Pancreas (tissue), 10 donors: ENCODE data around the gene NRSN2. TPM values are rescaled to one million over a fixed set of nuclear protein-coding genes. Genes with fewer than 3 reads are reported as not detected.
"Not testable (repeated sequence)": the region's sequence is repeated elsewhere in the genome, so short reads cannot be mapped to it uniquely, and the experiment has no call there.

Source experiments
- ATAC-seq, 4 donors: fragments of 200-7000 bp; cut with Tn5 transposase; one replicate each; pipeline versions ENCODE4 v1.8.0 to v1.9.1; 2020; ENCODE audit warnings: mild to moderate bottlenecking in 4 of 4, moderate library complexity in 4 of 4
- DNase-seq, 6 donors: peaks; one replicate each; pipeline ENCODE4 v3.0.0-alpha.2; 2020
- FAIRE-seq: peaks from 2 replicates; lab custom pipeline; 2012; peaks lifted over from hg19 to GRCh38; lab: Jason Lieb, UNC
- H3K27ac ChIP-seq, 4 donors: fragments of 200-600 bp; sonication (generic); 1 replicate in 3 of 4; 2 replicates in 1 of 4; pipeline versions ENCODE4 v1.5.0 to v1.8.0; 2020
- H3K27me3 ChIP-seq, 4 donors: fragments of 200-600 bp; one replicate each; pipeline ENCODE4 v1.8.0; 2021
- H3K36me3 ChIP-seq, 3 donors: fragments of 200-600 bp; sonication (generic) in 1 of 3; one replicate each; pipeline versions ENCODE4 v1.5.0 to v1.8.0; 2020 to 2021
- H3K4me1 ChIP-seq, 3 donors: fragments of 200-600 bp; one replicate each; pipeline ENCODE4 v1.8.0; 2021
- H3K4me3 ChIP-seq, 4 donors: fragments of 200-600 bp; sonication (generic) in 2 of 4; one replicate each; pipeline versions ENCODE4 v1.5.0 to v1.8.0; 2020 to 2021
- H3K9me3 ChIP-seq, 4 donors: fragments of 200-600 bp; one replicate each; pipeline ENCODE4 v1.8.0; 2021
- CTCF ChIP-seq, 4 donors: fragments of 200-600 bp; sonication (generic) in 3 of 4; IDR thresholded peaks; one replicate each; pipeline versions ENCODE4 v1.5.0 to v1.8.0; 2021; ENCODE audit warnings: antibody characterized with exemption in 4 of 4
- WGBS, 2 donors: extraction: QIAGEN DNeasy Blood & Tissue Kit; methylation state at CpG; one replicate each; pipeline ENCODE4 v1.1.7; 2013; 5-methylcytosine and 5-hydroxymethylcytosine counted together
- intact Hi-C, 3 donors: fragments of 100-400 bp; cut with DNase I; formaldehyde crosslinking; loops; one replicate each; pipeline versions ENCODE4 v1.11.1 to v1.14.2; 2022
- polyA plus RNA-seq, 2 donors: library from polyadenylated mRNA; stranded (reverse); fragments of 200-250 nt; gene quantifications; one replicate each; pipeline ENCODE4 v1.2.3, GENCODE V29; 2013
- total RNA-seq, 6 donors: library from RNA; stranded (reverse); fragmentation: NEBNext Ultra II Directional in 4 of 6; extraction: Animal tissue kit (Norgen Biotek cat#: 25700) in 4 of 6; gene quantifications; one replicate each; pipeline versions ENCODE4 v1.2.1 to v1.2.4, GENCODE V29; 2021 to 2023
- donor health status: healthy with polysubstance abuse.
- donor health status: DM: no; HTN: no; CAD: no; lungs with moderate emphysema.
- donor health status: DM: no; HTN: no; CAD: no.
- donor health status: control.
- donor health status: control.
- donor health status: Bipolar disorder and iron deficiency.
- donor health status: DM: yes; HTN: yes; CAD: no.
- donor health status: DM: no; HTN: no; CAD: no.
- donor health status: DM: no; HTN: no; CAD: no.
- donor health status: DM: yes; HTN: yes; CAD: no.

Gene NRSN2
- total and polyA plus RNA-seq, 8 donors: 10.7 to 41.3 (median 18.2) TPM

GRCh38 chr20:334578-334977 lies 12.3 kb upstream of the NRSN2 start:
- Histone ChIP-seq H3K27me3 (no peaks in the 10 kb centered on the region), H3K36me3 (no peaks in the 10 kb centered on the region), H3K9me3 (no peaks in the 10 kb centered on the region), H3K27ac (no peak overlapping the region), H3K4me1 (no peaks in the 10 kb centered on the region), H3K4me3 (no peak overlapping the region)
- WGBS, 2 donors: 92 to 99% methylated on average over 7 to 8 of the region's 8 CpGs
- no peak for TF ChIP-seq CTCF (IDR thresholded peaks at IDR 0.05)
- FAIRE-seq (no peak), DNase-seq (no peak), ATAC-seq (no peak)
- intact Hi-C loops: loop anchor here in 1 of 3 donors (5.0 kb wide), 1 partner anchor 122 kb away; no protein-coding TSS in a partner anchor

GRCh38 chr20:336040-336439 lies 10.9 kb upstream of the NRSN2 start:
- H3K9me3 ChIP-seq, H3K27me3 ChIP-seq, H3K27ac ChIP-seq, DNase-seq, H3K4me1 ChIP-seq, FAIRE-seq, H3K4me3 ChIP-seq, intact Hi-C loops, ATAC-seq, H3K36me3 ChIP-seq: not testable (repeated sequence)
- WGBS, 2 donors: 80 to 91% methylated on average over 1 of the region's 1 CpG

- intact Hi-C loops: no loop called here
- DNase-seq: no peak
- TF ChIP-seq CTCF (IDR thresholded peaks at IDR 0.05): no peak
- Histone ChIP-seq H3K4me1 (peaks cover 0 to 7% (median 5%) of the 10 kb centered on the region in 3 donors), H3K27ac (no peak overlapping the region), H3K4me3 (no peak overlapping the region), H3K36me3 (no peaks in the 10 kb centered on the region), H3K9me3 (no peaks in the 10 kb centered on the region), H3K27me3 (no peaks in the 10 kb centered on the region)
- peak in 1 of 4 donors; percentile 16 for ATAC-seq
- 79 to 92% methylated on average over 2 of the region's 2 CpGs for WGBS, 2 donors
- FAIRE-seq: no peak
Measured at GRCh38 chr20:341682-342081, 5.2 kb upstream of the NRSN2 start.

GRCh38 chr20:343107-343506 lies 3.8 kb upstream of the NRSN2 start:
- FAIRE-seq (no peak), DNase-seq (no peak), ATAC-seq (no peak)
- H3K27ac ChIP-seq: no peak overlapping the region
- H3K36me3 ChIP-seq: no peaks in the 10 kb centered on the region
- intact Hi-C loops: no loop called here
- H3K27me3 ChIP-seq: no peaks in the 10 kb centered on the region
- no peak overlapping the region for H3K4me3 ChIP-seq
- H3K9me3 ChIP-seq: no peaks in the 10 kb centered on the region
- peaks cover 0 to 7% (median 5%) of the 10 kb centered on the region in 3 donors for H3K4me1 ChIP-seq
- no peak for TF ChIP-seq CTCF (IDR thresholded peaks at IDR 0.05)

- Histone ChIP-seq H3K27me3 (no peaks in the 10 kb centered on the region), H3K27ac (peak overlapping the region in 2 of 4 donors; percentile 87 to 90), H3K4me3 (peak overlapping the region in 3 of 4 donors; percentile 63 to 77 (median 63)), H3K4me1 (peaks cover 0 to 15% (median 10%) of the 10 kb centered on the region in 3 donors), H3K36me3 (no peaks in the 10 kb centered on the region), H3K9me3 (no peaks in the 10 kb centered on the region)
- no peak for TF ChIP-seq CTCF (IDR thresholded peaks at IDR 0.05)
- FAIRE-seq (no peak), DNase-seq (no peak), ATAC-seq (no peak)
- WGBS, 2 donors: 75 to 82% methylated on average over 9 of the region's 9 CpGs
- intact Hi-C loops: no loop called here
Measured at GRCh38 chr20:346033-346639, 775 bp upstream of the NRSN2 start.
